Measurements from ENCODE around the gene ITPRIPL2.

ITPRIPL2 gene

GRCh38 chr16:19143599-19143956 lies 29.8 kb downstream of the ITPRIPL2 start:
- no peak for DNase-seq (ENCODE audit: low spot score)

GRCh38 chr16:19145010-19145409 lies 31.2 kb downstream of the ITPRIPL2 start:
- no peak for DNase-seq (ENCODE audit: low spot score)

DNA sequence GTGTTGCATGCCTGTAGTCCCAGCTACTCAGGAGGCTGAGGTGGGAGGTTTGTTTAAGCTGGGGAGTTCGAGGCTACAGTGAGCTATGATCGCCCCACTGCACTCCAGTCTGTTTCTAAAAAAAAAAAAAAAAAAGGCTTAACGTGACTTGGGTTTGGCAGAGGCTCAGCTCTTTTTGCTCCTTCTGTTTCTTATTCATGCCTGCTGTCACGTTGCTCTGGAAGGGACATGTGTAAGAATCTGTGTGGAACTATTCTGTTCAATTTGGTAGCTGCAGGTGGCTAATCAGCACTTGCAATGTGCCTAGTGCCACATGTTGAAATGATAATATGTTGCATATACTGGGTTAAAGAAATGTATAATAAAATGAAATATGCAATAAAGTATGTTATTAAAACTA lies 33.4 kb downstream of the ITPRIPL2 start:
- DNase-seq (ENCODE audit: low spot score): no peak

- no peak for DNase-seq (ENCODE audit: low spot score)
Observed at GRCh38 chr16:19147627-19148026, 33.9 kb downstream of the ITPRIPL2 start.

- no peak for DNase-seq (ENCODE audit: low spot score)
Observed at GRCh38 chr16:19148189-19148588, 34.4 kb downstream of the ITPRIPL2 start.

- no peak for DNase-seq (ENCODE audit: low spot score)
Observed at GRCh38 chr16:19151310-19151709, 37.5 kb downstream of the ITPRIPL2 start.

- no peak for DNase-seq (ENCODE audit: low spot score)
Observed at GRCh38 chr16:19152042-19152441, 38.3 kb downstream of the ITPRIPL2 start.

DNA sequence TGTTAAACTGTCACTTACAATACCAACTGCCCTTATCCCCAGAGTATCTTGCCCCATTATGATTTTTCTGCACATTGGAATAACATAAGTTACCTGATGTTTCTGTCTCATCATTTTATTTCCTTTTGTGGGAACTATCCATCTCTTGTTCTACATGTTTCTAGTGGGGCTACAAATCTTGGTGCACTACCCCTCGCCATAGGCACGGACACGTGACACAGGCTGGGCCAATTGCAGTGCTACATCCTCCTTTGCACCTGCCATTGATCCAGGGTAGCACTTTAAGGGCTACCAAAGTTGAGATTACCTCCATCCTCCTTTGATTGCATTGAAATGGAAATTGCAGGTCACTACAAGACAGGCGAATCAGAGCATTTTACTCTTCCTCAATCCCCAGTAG lies 40.1 kb downstream of the ITPRIPL2 start:
- DNase-seq (ENCODE audit: low spot score): no peak

DNA sequence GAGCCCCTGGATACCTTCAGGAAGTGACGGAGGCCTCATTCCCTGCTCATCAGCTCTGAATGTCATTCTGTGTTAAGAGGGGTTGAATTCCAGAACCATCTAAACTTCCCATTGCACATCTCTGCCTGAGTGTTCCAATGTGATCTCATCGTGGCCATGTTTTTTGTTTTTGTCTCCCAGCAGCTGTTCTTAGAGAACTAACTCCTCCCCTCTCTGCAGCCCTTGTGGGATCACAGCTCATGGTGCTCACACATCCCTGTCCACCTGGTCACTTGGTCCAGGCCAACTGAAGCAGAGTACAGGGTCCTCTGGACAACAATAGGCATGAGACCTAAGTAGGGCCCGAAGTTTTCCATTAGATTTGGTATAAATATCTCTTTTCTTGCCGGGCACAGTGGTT lies 48.3 kb downstream of the ITPRIPL2 start:
- no peak for DNase-seq (ENCODE audit: low spot score)

GRCh38 chr16:19163215-19163614 lies 49.5 kb downstream of the ITPRIPL2 start:
- DNase-seq (ENCODE audit: low spot score): no peak

DNA sequence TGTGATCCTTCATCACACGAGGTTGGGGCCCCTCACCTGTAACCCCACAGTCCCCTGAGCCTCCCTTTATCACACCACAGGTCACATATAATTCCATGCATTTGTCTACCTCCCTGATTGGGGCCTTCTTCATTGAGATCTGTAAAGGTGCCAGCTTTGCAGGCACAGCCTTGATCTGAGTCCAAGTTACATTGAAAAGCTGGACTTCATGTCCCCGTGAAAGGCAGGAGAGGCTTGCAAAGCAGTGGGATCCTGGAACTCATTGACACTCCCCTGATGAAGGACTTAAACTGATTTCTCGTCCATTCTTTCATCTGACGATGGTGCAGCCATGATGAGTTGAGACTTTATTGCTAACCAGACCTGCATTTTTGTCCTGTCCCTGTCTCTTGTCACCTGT lies 50.5 kb downstream of the ITPRIPL2 start:
- no peak for DNase-seq (ENCODE audit: low spot score)

DNA sequence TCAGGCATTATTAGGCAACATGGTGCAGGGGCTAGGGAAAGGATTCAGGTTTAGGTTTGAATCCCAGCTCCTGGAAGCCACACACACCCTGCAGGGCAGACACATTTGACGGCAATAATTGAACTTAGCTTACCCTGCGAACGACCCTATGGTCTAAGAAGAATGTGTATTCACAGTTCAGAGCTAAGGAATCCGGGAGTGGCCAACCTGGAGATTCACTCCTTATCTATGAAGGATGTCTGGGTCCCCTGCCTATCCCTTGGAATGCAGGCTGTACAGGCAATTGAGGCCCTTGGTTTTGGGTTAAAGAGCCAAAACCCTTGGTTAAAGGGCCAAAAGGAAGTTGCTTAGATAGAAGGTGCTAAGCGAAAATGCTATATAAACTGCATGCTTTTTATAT lies 51.3 kb downstream of the ITPRIPL2 start:
- no peak for DNase-seq (ENCODE audit: low spot score)

- DNase-seq (ENCODE audit: low spot score): no peak
Observed at GRCh38 chr16:19166500-19166899, 52.7 kb downstream of the ITPRIPL2 start.

GRCh38 chr16:19167710-19168370 lies 54.1 kb downstream of the ITPRIPL2 start, which contains the start of gene SYT17:
Gene SYT17 (plus strand): TSS chr16:19168240. CDS start chr16:19168647, 407 bp downstream.
- no peak for DNase-seq (ENCODE audit: low spot score)

GRCh38 chr16:19168371-19169081 lies 54.8 kb downstream of the ITPRIPL2 start:
- DNase-seq (ENCODE audit: low spot score): no peak

DNA sequence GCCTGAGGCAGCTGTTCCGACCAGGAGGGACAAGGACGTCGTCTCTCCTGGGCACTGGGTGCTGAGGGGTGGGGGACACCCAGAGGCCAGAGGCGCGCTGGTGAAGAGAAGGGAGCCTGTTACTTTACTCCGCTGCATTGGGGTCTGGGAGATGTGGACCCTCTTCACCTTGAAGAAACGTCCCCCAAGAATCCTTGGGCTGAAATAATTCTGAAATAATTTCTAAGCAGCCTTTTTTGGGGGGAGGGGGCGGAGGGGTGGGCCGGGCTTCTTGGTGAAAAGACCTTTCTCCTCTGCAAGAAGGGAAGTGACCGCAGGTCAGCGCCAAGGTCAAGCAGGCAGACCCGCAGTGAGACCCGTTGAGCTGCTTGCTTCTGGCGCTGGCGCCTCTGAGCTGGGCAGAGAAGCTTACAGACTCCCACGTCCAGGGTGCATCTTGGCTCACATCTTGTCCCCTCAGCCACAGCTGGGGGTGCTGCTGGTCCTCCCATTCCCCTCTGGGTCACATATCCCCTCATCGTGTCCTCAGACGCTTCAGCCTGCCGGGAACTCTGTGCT lies 55.4 kb downstream of the ITPRIPL2 start:
- no peak for DNase-seq (ENCODE audit: low spot score)

DNA sequence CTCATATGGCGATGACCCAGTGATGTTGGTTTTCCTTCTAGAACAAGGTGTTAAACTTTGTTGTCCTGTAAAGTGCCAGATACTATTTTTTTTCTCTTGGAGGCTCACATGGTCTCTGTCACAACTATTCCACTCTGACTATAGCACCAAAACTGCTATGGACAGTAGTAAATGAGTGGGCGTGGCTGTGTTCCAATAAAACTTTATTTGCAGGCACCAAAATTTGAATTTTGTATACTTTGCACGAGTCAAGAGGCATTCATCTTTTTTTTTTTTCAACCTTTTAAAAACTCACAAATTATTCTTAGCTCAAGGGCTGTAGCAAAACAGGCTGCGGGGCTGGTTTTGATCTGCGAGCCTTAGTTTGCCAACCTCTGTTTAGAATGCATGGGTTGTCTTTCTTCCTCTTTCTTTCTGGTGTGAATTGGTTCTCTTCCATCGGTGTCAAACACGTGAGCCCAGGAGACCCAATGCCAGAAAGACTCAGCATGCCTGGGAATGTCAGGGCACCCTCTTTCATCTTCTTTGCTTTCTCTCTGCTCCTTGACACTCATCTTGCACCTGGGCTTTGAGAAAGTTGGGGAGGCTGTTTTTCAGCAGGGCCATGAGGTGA lies 56.4 kb downstream of the ITPRIPL2 start:
- no peak for DNase-seq (ENCODE audit: low spot score)
